ENCODE measurements around the gene UBE2O.
A peak's percentile ranks its signal among the peaks of the same experiment; 100 is the strongest.
"Not testable (repeated sequence)": the region's sequence is repeated elsewhere in the genome, so short reads cannot be mapped to it uniquely, and the experiment has no call there.

Gene UBE2O

GRCh38 chr17:76370261-76370993 lies 82.5 kb downstream of the UBE2O start:
- peak; percentile 98 for DNase-seq

GRCh38 chr17:76369804-76370203 lies 83.1 kb downstream of the UBE2O start:
- DNase-seq: peak; percentile 52

- peak; percentile 50 for DNase-seq
Measured at GRCh38 chr17:76369379-76369778, 83.6 kb downstream of the UBE2O start.

- DNase-seq: peak; percentile 91
Measured at GRCh38 chr17:76368545-76368944, 84.4 kb downstream of the UBE2O start.

GRCh38 chr17:76367642-76368041 lies 85.3 kb downstream of the UBE2O start:
- DNase-seq: no peak

- DNase-seq: no peak
Measured at GRCh38 chr17:76366247-76366646, 86.7 kb downstream of the UBE2O start.

- no peak for DNase-seq
Measured at GRCh38 chr17:76365256-76365903, 87.6 kb downstream of the UBE2O start.

GRCh38 chr17:76363107-76363842 lies 89.7 kb downstream of the UBE2O start:
- no peak for DNase-seq

GRCh38 chr17:76360461-76360860 lies 92.5 kb downstream of the UBE2O start:
- DNase-seq: no peak

- not testable (repeated sequence) for DNase-seq
Measured at GRCh38 chr17:76359776-76360175, 93.2 kb downstream of the UBE2O start.

- DNase-seq: no peak
Measured at GRCh38 chr17:76359375-76359774, 93.6 kb downstream of the UBE2O start.

- no peak for DNase-seq
Measured at GRCh38 chr17:76357597-76358158, 95.3 kb downstream of the UBE2O start.

GRCh38 chr17:76356803-76357456 lies 96.0 kb downstream of the UBE2O start:
- DNase-seq: no peak

- no peak for DNase-seq
Measured at GRCh38 chr17:76354747-76355310, 98.1 kb downstream of the UBE2O start.

GRCh38 chr17:76354317-76354729 lies 98.6 kb downstream of the UBE2O start:
- no peak for DNase-seq

GRCh38 chr17:76353599-76354316 lies 99.2 kb downstream of the UBE2O start, which contains the start of gene PRPSAP1:
PRPSAP1 (minus strand) TSS chr17:76353916; CDS start chr17:76353703, 213 bp downstream.
- DNase-seq: peak; percentile 90

GRCh38 chr17:76353004-76353598 lies 99.9 kb downstream of the UBE2O start:
- DNase-seq: no peak

- DNase-seq: no peak
Measured at GRCh38 chr17:76351526-76352071, 101.4 kb downstream of the UBE2O start.

GRCh38 chr17:76350463-76350862 lies 102.5 kb downstream of the UBE2O start:
- no peak for DNase-seq

GRCh38 chr17:76346936-76347335 lies 106.0 kb downstream of the UBE2O start:
- not testable (repeated sequence) for DNase-seq

Measured in fibroblast of skin of abdomen (primary cell).